GM10266 (cell line): ENCODE data around the gene BOK.

Experiments used
- DNase-seq: peaks from one replicate; pipeline ENCODE4 v3.0.0; 2012; ENCODE audit errors: extremely low spot score
- TF ChIP-seq, protein P1 (sequence below): IDR thresholded peaks from 2 replicates; pipeline ENCODE4 v1.5.1; 2012; ENCODE audit warnings: mild to moderate bottlenecking, low read depth; ENCODE audit not compliant: control insufficient read depth, insufficient read depth; ENCODE audit errors: missing control alignments

BOK gene

GRCh38 chr2:241551998-241552737 is 6.4 kb upstream of the BOK start:
- TF ChIP-seq, protein P1, sequence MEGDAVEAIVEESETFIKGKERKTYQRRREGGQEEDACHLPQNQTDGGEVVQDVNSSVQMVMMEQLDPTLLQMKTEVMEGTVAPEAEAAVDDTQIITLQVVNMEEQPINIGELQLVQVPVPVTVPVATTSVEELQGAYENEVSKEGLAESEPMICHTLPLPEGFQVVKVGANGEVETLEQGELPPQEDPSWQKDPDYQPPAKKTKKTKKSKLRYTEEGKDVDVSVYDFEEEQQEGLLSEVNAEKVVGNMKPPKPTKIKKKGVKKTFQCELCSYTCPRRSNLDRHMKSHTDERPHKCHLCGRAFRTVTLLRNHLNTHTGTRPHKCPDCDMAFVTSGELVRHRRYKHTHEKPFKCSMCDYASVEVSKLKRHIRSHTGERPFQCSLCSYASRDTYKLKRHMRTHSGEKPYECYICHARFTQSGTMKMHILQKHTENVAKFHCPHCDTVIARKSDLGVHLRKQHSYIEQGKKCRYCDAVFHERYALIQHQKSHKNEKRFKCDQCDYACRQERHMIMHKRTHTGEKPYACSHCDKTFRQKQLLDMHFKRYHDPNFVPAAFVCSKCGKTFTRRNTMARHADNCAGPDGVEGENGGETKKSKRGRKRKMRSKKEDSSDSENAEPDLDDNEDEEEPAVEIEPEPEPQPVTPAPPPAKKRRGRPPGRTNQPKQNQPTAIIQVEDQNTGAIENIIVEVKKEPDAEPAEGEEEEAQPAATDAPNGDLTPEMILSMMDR, result no peak
- DNase-seq, result no peak

- no peak for DNase-seq
- TF ChIP-seq, protein P1, result no peak
Measured at GRCh38 chr2:241553512-241553830, 5.1 kb upstream of the BOK start.

DNA sequence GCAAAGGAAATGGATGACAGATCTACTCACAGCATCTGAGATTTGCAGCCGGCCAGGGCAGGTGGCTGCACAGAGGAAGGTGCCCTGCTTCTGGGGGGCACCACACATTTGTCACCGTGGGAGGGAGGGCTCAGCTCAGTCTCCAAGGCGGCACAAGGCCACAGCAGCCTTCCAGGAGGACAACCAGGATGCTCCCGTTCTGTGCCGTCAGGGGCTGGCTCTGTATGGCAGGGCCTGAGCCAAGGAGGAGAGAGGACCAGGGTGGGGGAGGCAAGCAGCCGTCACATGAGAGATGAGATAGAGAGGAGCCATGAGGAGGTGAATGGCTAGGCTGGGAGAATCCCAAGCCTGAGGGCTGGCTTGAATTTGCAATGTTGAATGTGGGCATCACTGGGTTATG is 4.6 kb upstream of the BOK start:
- no peak for DNase-seq
- TF ChIP-seq, protein P1, result no peak

DNA sequence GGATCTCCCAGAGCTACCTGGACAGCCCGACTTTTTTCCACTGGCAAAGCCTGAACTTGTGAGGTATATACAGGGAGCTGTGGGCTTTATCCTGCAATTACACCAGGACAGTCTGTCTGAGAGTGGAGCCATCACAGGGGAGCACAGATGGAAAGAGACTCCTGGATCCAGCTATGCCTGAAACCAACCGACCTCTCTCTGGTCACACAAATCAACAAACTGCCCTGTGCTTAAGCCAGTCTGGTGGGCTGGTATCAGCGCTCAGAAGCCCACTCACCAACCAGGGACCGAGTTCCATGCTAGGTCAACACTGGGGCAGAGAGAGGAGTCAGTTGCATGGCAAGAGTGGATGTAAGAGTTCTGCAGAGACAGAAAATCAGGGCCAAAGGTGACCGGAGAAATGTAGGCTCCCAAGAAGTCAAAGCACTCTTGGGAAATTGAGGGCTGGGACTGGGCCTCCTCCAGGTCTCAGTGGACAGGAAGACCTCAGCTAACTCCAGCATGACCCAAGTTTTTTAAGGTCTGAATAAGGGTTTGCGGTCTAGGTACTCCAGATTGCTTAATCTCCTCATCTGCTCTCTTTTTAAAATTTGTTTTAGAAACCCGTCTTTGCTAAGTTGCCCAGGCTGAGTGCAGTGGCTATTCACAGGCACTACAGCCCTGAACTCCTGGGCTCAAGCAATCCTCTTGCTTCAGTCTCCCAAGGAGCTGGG is 3.8 kb upstream of the BOK start:
- DNase-seq, result no peak
- TF ChIP-seq, protein P1, result no peak

DNA sequence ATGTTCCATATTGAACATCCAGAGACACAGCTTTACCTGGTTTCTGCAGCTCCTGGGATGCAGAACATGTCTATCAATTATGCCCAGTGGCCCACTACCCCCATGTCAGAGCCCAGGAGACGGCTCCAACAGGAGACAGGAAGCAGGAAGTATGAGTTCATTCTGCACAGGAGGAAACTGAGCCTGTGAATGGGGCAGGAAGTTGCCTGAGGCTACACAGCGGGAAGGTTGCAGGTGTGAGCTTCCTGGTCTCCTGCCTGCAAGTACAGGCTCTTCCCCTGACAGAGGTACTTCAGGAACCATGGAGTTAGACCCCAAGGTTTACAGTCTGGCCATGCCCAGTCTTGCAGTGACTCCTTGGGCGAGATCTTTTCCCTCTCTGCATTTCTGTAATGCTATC is 2.8 kb upstream of the BOK start:
- no peak for DNase-seq
- TF ChIP-seq, protein P1, result no peak

DNA sequence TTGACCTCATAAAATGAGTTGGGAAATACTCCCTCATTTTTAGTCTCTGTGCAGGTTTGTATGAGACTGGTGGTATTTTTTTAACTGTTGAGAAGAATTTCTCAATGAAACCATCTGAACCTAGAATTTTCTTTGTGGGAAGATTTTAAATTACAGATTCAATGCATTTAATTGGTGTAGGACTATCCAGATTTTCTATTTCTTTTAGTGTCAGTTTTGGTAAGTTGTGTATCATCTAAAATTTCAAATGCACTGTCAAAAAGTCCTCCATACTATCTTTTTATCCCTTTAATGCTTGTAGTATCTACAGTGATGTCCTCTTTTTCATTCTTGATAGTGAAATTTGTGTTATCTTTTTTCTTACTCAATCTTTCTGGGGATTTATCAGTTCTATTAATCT is 1.8 kb upstream of the BOK start:
- TF ChIP-seq, protein P1, result no peak
- no peak for DNase-seq
